H9 (cell line): ENCODE data around the gene MFGE8. TPM values are rescaled to one million over a fixed set of nuclear protein-coding genes. Genes with fewer than 3 reads are reported as not detected.

Experiments
- DNase-seq: peaks from one replicate; pipeline ENCODE4 v3.0.0-alpha.2; 2017
- H2AFZ ChIP-seq: one replicate; pipeline ENCODE4 v1.6.1; 2013; ENCODE audit warnings: mild to moderate bottlenecking, low read length, control low read depth, moderate library complexity
- H2AK5ac ChIP-seq: 2 replicates; pipeline ENCODE4 v1.6.1; 2013; ENCODE audit warnings: low read length, control low read depth, mixed read lengths; ENCODE audit not compliant: insufficient read length
- H2BK120ac ChIP-seq: one replicate; pipeline ENCODE4 v1.6.1; 2013; ENCODE audit warnings: low read depth, mild to moderate bottlenecking, low read length, control low read depth, inconsistent platforms; ENCODE audit not compliant: poor library complexity, severe bottlenecking
- H2BK12ac ChIP-seq: 2 replicates; pipeline ENCODE4 v1.6.1; 2013; ENCODE audit warnings: low read length, control low read depth, mixed read lengths, low read depth; ENCODE audit not compliant: insufficient read length
- H2BK15ac ChIP-seq: 2 replicates; pipeline ENCODE4 v1.6.1; 2013; ENCODE audit warnings: low read depth, low read length, control low read depth
- H2BK20ac ChIP-seq: one replicate; pipeline ENCODE4 v1.6.1; 2013; ENCODE audit warnings: low read depth, mild to moderate bottlenecking, low read length, control low read depth, inconsistent platforms; ENCODE audit not compliant: poor library complexity, severe bottlenecking
- H2BK5ac ChIP-seq: 2 replicates; pipeline ENCODE4 v1.6.1; 2013; ENCODE audit warnings: low read length, control low read depth, mixed read lengths; ENCODE audit not compliant: insufficient read length
- H3K14ac ChIP-seq: 2 replicates; pipeline ENCODE4 v1.6.1; 2013; ENCODE audit warnings: low read length, control low read depth; ENCODE audit not compliant: insufficient read depth
- H3K18ac ChIP-seq: 2 replicates; pipeline ENCODE4 v1.6.1; 2013; ENCODE audit warnings: low read depth, mild to moderate bottlenecking, mixed read lengths, low read length, control low read depth; ENCODE audit not compliant: insufficient read length
- H3K23ac ChIP-seq: 2 replicates; pipeline ENCODE4 v1.6.1; 2013; ENCODE audit warnings: low read length, control low read depth, mixed read lengths, low read depth; ENCODE audit not compliant: insufficient read length
- H3K23me2 ChIP-seq: 2 replicates; pipeline ENCODE4 v1.6.1; 2013; ENCODE audit warnings: low read depth, mild to moderate bottlenecking, mixed read lengths, low read length, control low read depth; ENCODE audit not compliant: insufficient read length, poor library complexity, severe bottlenecking
- H3K27ac ChIP-seq: 2 replicates; pipeline ENCODE4 v1.5.1; 2013; ENCODE audit warnings: low read length, control low read depth, mixed read lengths, low read depth; ENCODE audit not compliant: insufficient read length
- H3K27me3 ChIP-seq: 2 replicates; pipeline ENCODE4 v1.6.1; 2013; ENCODE audit warnings: low read length, control low read depth, inconsistent platforms; ENCODE audit not compliant: insufficient read depth
- H3K4ac ChIP-seq: 2 replicates; pipeline ENCODE4 v1.6.1; 2013; ENCODE audit warnings: low read depth, mild to moderate bottlenecking, control low read depth, inconsistent platforms, low read length, moderate library complexity
- H3K4me1 ChIP-seq: 2 replicates; pipeline ENCODE4 v1.6.1; 2013; ENCODE audit warnings: low read length, control low read depth, inconsistent platforms; ENCODE audit not compliant: insufficient read depth
- H3K4me2 ChIP-seq: 2 replicates; pipeline ENCODE4 v1.6.1; 2013; ENCODE audit warnings: low read length, control low read depth, mixed read lengths; ENCODE audit not compliant: insufficient read length, insufficient read depth
- H3K56ac ChIP-seq: 2 replicates; pipeline ENCODE4 v1.6.1; 2013; ENCODE audit warnings: low read depth, mild to moderate bottlenecking, mixed read lengths, low read length, control low read depth; ENCODE audit not compliant: insufficient read length
- H3K79me1 ChIP-seq: 2 replicates; pipeline ENCODE4 v1.6.1; 2013; ENCODE audit warnings: low read depth, mild to moderate bottlenecking, moderate library complexity, low read length, control low read depth, inconsistent platforms; ENCODE audit not compliant: insufficient read depth, poor library complexity, severe bottlenecking
- H3K79me2 ChIP-seq: 2 replicates; pipeline ENCODE4 v1.6.1; 2013; ENCODE audit warnings: low read length, control low read depth, inconsistent platforms; ENCODE audit not compliant: insufficient read depth
- H3K9ac ChIP-seq: 2 replicates; pipeline ENCODE4 v1.6.1; 2013; ENCODE audit warnings: low read length, control low read depth, mixed read lengths; ENCODE audit not compliant: insufficient read length; ENCODE audit errors: extremely low read depth
- H3K9me3 ChIP-seq: one replicate; pipeline ENCODE4 v1.6.1; 2013; ENCODE audit warnings: low read depth, low read length, inconsistent platforms; ENCODE audit not compliant: control insufficient read depth
- H3T11ph ChIP-seq: one replicate; pipeline ENCODE4 v1.6.1; 2013; ENCODE audit warnings: mild to moderate bottlenecking, low read length, control low read depth, inconsistent platforms
- H4K20me1 ChIP-seq: one replicate; pipeline ENCODE4 v1.6.1; 2013; ENCODE audit not compliant: control insufficient read depth, insufficient read length, insufficient read depth
- H4K5ac ChIP-seq: 2 replicates; pipeline ENCODE4 v1.6.1; 2013; ENCODE audit warnings: low read depth, mild to moderate bottlenecking, mixed read lengths, low read length, control low read depth; ENCODE audit not compliant: insufficient read length
- H4K8ac ChIP-seq: replicated peaks from 2 replicates; pipeline ENCODE4 v1.6.1; 2013; ENCODE audit warnings: low read length, control low read depth, mixed read lengths, low read depth; ENCODE audit not compliant: insufficient read length
- H4K91ac ChIP-seq: 2 replicates; pipeline ENCODE4 v1.6.1; 2013; ENCODE audit warnings: low read depth, mild to moderate bottlenecking, moderate library complexity, mixed read lengths, low read length, control low read depth; ENCODE audit not compliant: insufficient read length
- H3K27ac Mint-ChIP-seq, 3 experiments: 2 replicates in 2 of 3; 3 replicates in 1 of 3; pipeline ENCODE4 v1.8.0; 2020 to 2021; ENCODE audit warnings: mixed read lengths in 3 of 3, mild to moderate bottlenecking in 1 of 3, moderate library complexity in 1 of 3
- H3K27me3 Mint-ChIP-seq: 2 replicates; pipeline ENCODE4 v1.8.0; 2021; ENCODE audit warnings: low read depth, mild to moderate bottlenecking, moderate library complexity, mixed read lengths
- H3K36me3 Mint-ChIP-seq, 3 experiments: 2 replicates in 2 of 3; 3 replicates in 1 of 3; pipeline ENCODE4 v1.8.0; 2020 to 2021; ENCODE audit warnings: low read depth in 3 of 3, mixed read lengths in 3 of 3; ENCODE audit not compliant: insufficient read depth in 1 of 3
- H3K4me1 Mint-ChIP-seq, 2 experiments: 2 replicates each; pipeline ENCODE4 v1.8.0; 2020; ENCODE audit warnings: mixed read lengths in 2 of 2
- H3K4me3 Mint-ChIP-seq, 2 experiments: 2 replicates in 1 of 2; 3 replicates in 1 of 2; pipeline ENCODE4 v1.8.0; 2020 to 2021; ENCODE audit warnings: mild to moderate bottlenecking in 2 of 2, mixed read lengths in 2 of 2, moderate library complexity in 1 of 2
- H3K9me3 Mint-ChIP-seq, 2 experiments: 2 replicates in 1 of 2; 3 replicates in 1 of 2; pipeline ENCODE4 v1.8.0; 2020; ENCODE audit warnings: mild to moderate bottlenecking in 2 of 2, mixed read lengths in 2 of 2, moderate library complexity in 1 of 2
- WGBS: extraction: QIAGEN DNeasy Blood & Tissue Kit; methylation state at CpG from one replicate; pipeline ENCODE4 v1.1.7; 2013; ENCODE audit warnings: missing lambda C conversion rate, low lambda C conversion rate, mixed read lengths; ENCODE audit not compliant: insufficient read length; ENCODE audit errors: extremely low coverage; 5-methylcytosine and 5-hydroxymethylcytosine counted together
- total RNA-seq: library from RNA; stranded (reverse); gene quantifications from 2 replicates; pipeline ENCODE4 v1.2.1, GENCODE V29; 2021
- TF ChIP-seq, protein P1 (sequence below): fragments of 200-600 bp; sonication (generic); conservative IDR thresholded peaks from 3 replicates; pipeline ENCODE4 v1.8.0; 2021; ENCODE audit warnings: antibody characterized with exemption, mild to moderate bottlenecking

The MFGE8 gene
- total RNA-seq, 1 experiment from 2014 or later, result 653 TPM

DNA sequence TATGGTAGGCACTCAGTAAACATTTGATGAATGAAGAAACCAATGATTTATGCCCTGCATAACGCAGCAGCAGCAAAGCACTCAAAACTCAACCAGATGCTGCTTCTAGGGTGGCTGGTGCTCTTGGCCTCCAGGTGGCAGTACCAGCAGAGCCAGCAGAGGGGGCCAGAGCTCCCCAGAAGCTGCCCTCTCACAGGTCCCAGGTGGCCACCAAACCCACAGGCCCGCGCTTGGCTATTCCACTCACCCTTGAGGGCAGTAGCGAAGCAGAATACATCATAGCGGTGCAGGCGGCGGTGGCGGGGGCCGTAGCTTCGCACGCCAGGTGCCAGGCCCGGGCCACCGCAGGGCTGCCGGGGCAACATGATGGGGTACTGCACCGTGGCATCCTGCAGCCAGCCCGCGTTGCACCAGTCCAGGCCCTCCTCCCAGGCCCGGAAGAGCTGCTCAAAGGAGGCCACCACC is 34.4 kb downstream of the MFGE8 start:
- Histone ChIP-seq H4K5ac (no peak overlapping the region), H3K18ac (no peak overlapping the region), H2AK5ac (no peak overlapping the region), H4K91ac (no peak overlapping the region), H4K20me1 (peaks cover 2% of the 10 kb centered on the region), H3K4ac (no peak overlapping the region), H3K79me2 (no peaks in the 10 kb centered on the region), H3K4me2 (no peak overlapping the region), H3K9me3 (no peaks in the 10 kb centered on the region), H2BK120ac (no peak overlapping the region), H3K23ac (no peak overlapping the region), H2AFZ (no peak overlapping the region), H2BK12ac (no peak overlapping the region), H3K9ac (no peak overlapping the region), H2BK5ac (no peak overlapping the region), H3K27ac (no peak overlapping the region), H3K4me1 (no peaks in the 10 kb centered on the region; the same call in 1 of the 2 replicates), H3K56ac (no peak overlapping the region), H2BK15ac (no peak overlapping the region), H3K27me3 (no peaks in the 10 kb centered on the region), H3T11ph (no peak overlapping the region), H3K23me2 (no peaks in the 10 kb centered on the region), H2BK20ac (no peak overlapping the region), H3K14ac (no peak overlapping the region; the same call in 1 of the 2 replicates), H3K79me1 (no peaks in the 10 kb centered on the region), H4K8ac (no peak overlapping the region)
- peak; percentile 87 for DNase-seq
- peak overlapping the region in 1 of 3 experiments; percentile 15; a peak in 1 of 7 replicates for H3K27ac Mint-ChIP-seq
- H3K4me1 Mint-ChIP-seq, result peaks cover 9 to 14% of the 10 kb centered on the region in 2 experiments; a peak in 3 of 4 replicates
- no peak overlapping the region for H3K4me3 Mint-ChIP-seq
- H3K9me3 Mint-ChIP-seq, result no peaks in the 10 kb centered on the region
- no peaks in the 10 kb centered on the region; the same call in 1 of the 2 replicates for H3K27me3 Mint-ChIP-seq
- TF ChIP-seq, protein P1, sequence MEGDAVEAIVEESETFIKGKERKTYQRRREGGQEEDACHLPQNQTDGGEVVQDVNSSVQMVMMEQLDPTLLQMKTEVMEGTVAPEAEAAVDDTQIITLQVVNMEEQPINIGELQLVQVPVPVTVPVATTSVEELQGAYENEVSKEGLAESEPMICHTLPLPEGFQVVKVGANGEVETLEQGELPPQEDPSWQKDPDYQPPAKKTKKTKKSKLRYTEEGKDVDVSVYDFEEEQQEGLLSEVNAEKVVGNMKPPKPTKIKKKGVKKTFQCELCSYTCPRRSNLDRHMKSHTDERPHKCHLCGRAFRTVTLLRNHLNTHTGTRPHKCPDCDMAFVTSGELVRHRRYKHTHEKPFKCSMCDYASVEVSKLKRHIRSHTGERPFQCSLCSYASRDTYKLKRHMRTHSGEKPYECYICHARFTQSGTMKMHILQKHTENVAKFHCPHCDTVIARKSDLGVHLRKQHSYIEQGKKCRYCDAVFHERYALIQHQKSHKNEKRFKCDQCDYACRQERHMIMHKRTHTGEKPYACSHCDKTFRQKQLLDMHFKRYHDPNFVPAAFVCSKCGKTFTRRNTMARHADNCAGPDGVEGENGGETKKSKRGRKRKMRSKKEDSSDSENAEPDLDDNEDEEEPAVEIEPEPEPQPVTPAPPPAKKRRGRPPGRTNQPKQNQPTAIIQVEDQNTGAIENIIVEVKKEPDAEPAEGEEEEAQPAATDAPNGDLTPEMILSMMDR, result peak; percentile 89
- H3K36me3 Mint-ChIP-seq, result peaks cover 22 to 72% (median 45%) of the 10 kb centered on the region in 3 experiments; a peak in 6 of 7 replicates
- WGBS, result no CpG with 5 or more reads among the region's 18 CpGs
